ENCODE data around the gene GPR39. TPM values are rescaled to one million over a fixed set of nuclear protein-coding genes. Genes with fewer than 3 reads are reported as not detected.

GPR39 gene
- total RNA-seq, 1 experiment from 2014 or later, result 9.0 TPM

DNA sequence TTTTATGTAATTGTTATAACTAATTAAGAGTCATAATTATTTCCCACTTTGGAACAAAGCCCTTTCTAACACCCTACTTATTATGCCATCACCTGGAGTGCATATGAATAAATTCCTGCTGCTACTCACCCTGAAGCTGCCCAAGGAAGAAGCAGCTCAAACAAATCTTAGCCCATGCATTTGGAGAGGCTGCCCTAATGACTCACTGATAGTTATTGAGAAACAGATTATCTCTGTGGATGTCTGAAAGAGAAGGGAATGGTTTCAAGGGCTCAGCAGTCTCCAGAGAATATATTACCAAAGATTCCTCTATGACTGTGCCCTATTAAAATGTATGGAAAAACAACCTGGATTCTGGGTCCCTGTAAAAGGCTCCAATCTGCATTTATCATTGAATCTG is 81.0 kb downstream of the GPR39 start:
- no peaks in the 10 kb centered on the region for H3K27me3 ChIP-seq (ENCODE audit: control insufficient read depth, insufficient read depth, low read length)
- CTCF ChIA-PET, result no interaction called here

DNA sequence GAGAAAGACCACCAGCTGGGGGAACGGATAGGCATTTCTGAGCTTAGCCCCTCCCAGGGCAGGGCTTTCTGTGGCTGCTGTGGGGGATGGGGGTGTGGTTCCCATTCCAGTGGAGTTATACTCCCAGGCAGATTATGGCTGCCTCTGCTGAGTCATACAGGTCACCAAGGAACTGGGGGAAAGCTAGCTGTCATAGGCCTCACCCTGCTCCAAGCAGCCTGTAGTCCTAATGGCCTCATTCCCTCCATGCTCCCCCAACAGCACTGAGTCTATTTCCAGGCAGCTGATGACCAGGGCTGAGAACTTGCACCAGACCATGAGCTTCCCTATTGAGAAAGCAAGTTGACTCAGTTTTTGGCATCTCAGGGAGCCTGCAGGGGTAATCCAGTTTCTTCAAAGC is 87.1 kb downstream of the GPR39 start:
- ChIA-PET POLR2A (no interaction called here), CTCF (no interaction called here)
- no peak for ATAC-seq
- TF ChIP-seq TCF7L2 (IDR thresholded peaks at IDR 0.05; ENCODE audit: low read depth, low read length) (no peak), POLR2AphosphoS5 (IDR thresholded peaks at IDR 0.05; ENCODE audit: low read depth, low read length) (no peak), SIN3A (IDR thresholded peaks at IDR 0.05; ENCODE audit: borderline replicate concordance, insufficient read depth, low read depth, low read length) (no peak)
- TF ChIP-seq, protein P1, sequence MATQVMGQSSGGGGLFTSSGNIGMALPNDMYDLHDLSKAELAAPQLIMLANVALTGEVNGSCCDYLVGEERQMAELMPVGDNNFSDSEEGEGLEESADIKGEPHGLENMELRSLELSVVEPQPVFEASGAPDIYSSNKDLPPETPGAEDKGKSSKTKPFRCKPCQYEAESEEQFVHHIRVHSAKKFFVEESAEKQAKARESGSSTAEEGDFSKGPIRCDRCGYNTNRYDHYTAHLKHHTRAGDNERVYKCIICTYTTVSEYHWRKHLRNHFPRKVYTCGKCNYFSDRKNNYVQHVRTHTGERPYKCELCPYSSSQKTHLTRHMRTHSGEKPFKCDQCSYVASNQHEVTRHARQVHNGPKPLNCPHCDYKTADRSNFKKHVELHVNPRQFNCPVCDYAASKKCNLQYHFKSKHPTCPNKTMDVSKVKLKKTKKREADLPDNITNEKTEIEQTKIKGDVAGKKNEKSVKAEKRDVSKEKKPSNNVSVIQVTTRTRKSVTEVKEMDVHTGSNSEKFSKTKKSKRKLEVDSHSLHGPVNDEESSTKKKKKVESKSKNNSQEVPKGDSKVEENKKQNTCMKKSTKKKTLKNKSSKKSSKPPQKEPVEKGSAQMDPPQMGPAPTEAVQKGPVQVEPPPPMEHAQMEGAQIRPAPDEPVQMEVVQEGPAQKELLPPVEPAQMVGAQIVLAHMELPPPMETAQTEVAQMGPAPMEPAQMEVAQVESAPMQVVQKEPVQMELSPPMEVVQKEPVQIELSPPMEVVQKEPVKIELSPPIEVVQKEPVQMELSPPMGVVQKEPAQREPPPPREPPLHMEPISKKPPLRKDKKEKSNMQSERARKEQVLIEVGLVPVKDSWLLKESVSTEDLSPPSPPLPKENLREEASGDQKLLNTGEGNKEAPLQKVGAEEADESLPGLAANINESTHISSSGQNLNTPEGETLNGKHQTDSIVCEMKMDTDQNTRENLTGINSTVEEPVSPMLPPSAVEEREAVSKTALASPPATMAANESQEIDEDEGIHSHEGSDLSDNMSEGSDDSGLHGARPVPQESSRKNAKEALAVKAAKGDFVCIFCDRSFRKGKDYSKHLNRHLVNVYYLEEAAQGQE (IDR thresholded peaks at IDR 0.05; ENCODE audit: insufficient read depth in 1 of 2, low read depth in 2 of 2, low read length in 1 of 2), result no peak
- TF ChIP-seq, protein P2, sequence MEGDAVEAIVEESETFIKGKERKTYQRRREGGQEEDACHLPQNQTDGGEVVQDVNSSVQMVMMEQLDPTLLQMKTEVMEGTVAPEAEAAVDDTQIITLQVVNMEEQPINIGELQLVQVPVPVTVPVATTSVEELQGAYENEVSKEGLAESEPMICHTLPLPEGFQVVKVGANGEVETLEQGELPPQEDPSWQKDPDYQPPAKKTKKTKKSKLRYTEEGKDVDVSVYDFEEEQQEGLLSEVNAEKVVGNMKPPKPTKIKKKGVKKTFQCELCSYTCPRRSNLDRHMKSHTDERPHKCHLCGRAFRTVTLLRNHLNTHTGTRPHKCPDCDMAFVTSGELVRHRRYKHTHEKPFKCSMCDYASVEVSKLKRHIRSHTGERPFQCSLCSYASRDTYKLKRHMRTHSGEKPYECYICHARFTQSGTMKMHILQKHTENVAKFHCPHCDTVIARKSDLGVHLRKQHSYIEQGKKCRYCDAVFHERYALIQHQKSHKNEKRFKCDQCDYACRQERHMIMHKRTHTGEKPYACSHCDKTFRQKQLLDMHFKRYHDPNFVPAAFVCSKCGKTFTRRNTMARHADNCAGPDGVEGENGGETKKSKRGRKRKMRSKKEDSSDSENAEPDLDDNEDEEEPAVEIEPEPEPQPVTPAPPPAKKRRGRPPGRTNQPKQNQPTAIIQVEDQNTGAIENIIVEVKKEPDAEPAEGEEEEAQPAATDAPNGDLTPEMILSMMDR (IDR thresholded peaks at IDR 0.05), result no peak
- DNase-seq (ENCODE audit: low read depth, low spot score), result no peak
- BruUV-seq (replicated peaks), result no TSS peak
- Histone ChIP-seq H3K36me3 (ENCODE audit: control insufficient read depth, insufficient read depth, low read length) (no peaks in the 10 kb centered on the region), H3K4me3 (ENCODE audit: low read depth in 2 of 2, low read length in 2 of 2) (no peak overlapping the region), H3K4me1 (ENCODE audit: control insufficient read depth, insufficient read depth, low read length) (no peaks in the 10 kb centered on the region), H3K27me3 (ENCODE audit: control insufficient read depth, insufficient read depth, low read length) (no peaks in the 10 kb centered on the region), H3K9me3 (ENCODE audit: control insufficient read depth, insufficient read depth, low read depth, low read length) (peaks cover 9% of the 10 kb centered on the region), H3K27ac (ENCODE audit: low read length) (no peak overlapping the region)
- in situ Hi-C loops (cut with HindIII; ENCODE audit: low pct_unique_long_range_greater_than_20kb, low sequenced_read_pairs) (no loop called here), intact Hi-C loops (cut with micrococcal nuclease; ENCODE audit: unreplicated experiment) (no loop called here)

More for the DNA sequence above, 81.0 kb downstream of the GPR39 start:
- DNase-seq (ENCODE audit: low read depth, low spot score) (no peak), ATAC-seq (no peak)
- Histone ChIP-seq H3K36me3 (ENCODE audit: control insufficient read depth, insufficient read depth, low read length) (no peaks in the 10 kb centered on the region), H3K4me1 (ENCODE audit: control insufficient read depth, insufficient read depth, low read length) (no peaks in the 10 kb centered on the region), H3K9me3 (ENCODE audit: control insufficient read depth, insufficient read depth, low read depth, low read length) (peaks cover 3% of the 10 kb centered on the region), H3K27ac (ENCODE audit: low read length) (no peak overlapping the region), H3K4me3 (ENCODE audit: low read depth in 2 of 2, low read length in 2 of 2) (no peak overlapping the region)
- no TSS peak for BruUV-seq (replicated peaks)
- TF ChIP-seq TCF7L2 (IDR thresholded peaks at IDR 0.05; ENCODE audit: low read depth, low read length) (no peak), POLR2AphosphoS5 (IDR thresholded peaks at IDR 0.05; ENCODE audit: low read depth, low read length) (no peak), SIN3A (IDR thresholded peaks at IDR 0.05; ENCODE audit: borderline replicate concordance, insufficient read depth, low read depth, low read length) (no peak)
- TF ChIP-seq, protein P2 (IDR thresholded peaks at IDR 0.05), result no peak
- TF ChIP-seq, protein P1 (IDR thresholded peaks at IDR 0.05; ENCODE audit: insufficient read depth in 1 of 2, low read depth in 2 of 2, low read length in 1 of 2), result no peak
- POLR2A ChIA-PET, result no interaction called here
- intact Hi-C loops (cut with micrococcal nuclease; ENCODE audit: unreplicated experiment) (no loop called here), in situ Hi-C loops (cut with HindIII; ENCODE audit: low pct_unique_long_range_greater_than_20kb, low sequenced_read_pairs) (no loop called here)

Measured in Panc1 (cell line).